Stimulated activated CD8-positive, alpha-beta memory T cell treated with anti-CD3 and anti-CD28 coated beads, Interleukin-15, amount 100 ng/mL, for 4 hours (primary cell): ENCODE data around the gene CNOT6.

Experiments used
- DNase-seq, 2 donors: peaks; one replicate each; pipeline ENCODE4 v3.0.0-alpha.2; 2020; ENCODE audit warnings: low read depth in 2 of 2

The CNOT6 gene

GRCh38 chr5:180568914-180569313 is 74.7 kb downstream of the CNOT6 start:
- no peak for DNase-seq

- DNase-seq: no peak
These were observed 81.4 kb downstream of the CNOT6 start for GRCh38 chr5:180575571-180575970.

- DNase-seq: no peak
These were observed 86.5 kb downstream of the CNOT6 start for GRCh38 chr5:180580681-180581080.

- DNase-seq: no peak
These were observed 89.6 kb downstream of the CNOT6 start for GRCh38 chr5:180583738-180584137.

GRCh38 chr5:180586204-180586603 is 92.0 kb downstream of the CNOT6 start:
- no peak for DNase-seq

- no peak for DNase-seq
These were observed 92.7 kb downstream of the CNOT6 start for GRCh38 chr5:180586870-180587269.

- DNase-seq: no peak
These were observed 95.8 kb downstream of the CNOT6 start for GRCh38 chr5:180589771-180590542.

GRCh38 chr5:180590543-180591310 is 96.5 kb downstream of the CNOT6 start:
- no peak for DNase-seq

GRCh38 chr5:180591311-180591887 is 97.2 kb downstream of the CNOT6 start, which contains the start of gene SCGB3A1:
SCGB3A1 (minus strand) TSS chr5:180591499; CDS start chr5:180591462, 37 bp downstream.
- no peak for DNase-seq

- DNase-seq: no peak
These were observed 98.0 kb downstream of the CNOT6 start for GRCh38 chr5:180592176-180592575.

GRCh38 chr5:180593446-180594206 is 99.4 kb downstream of the CNOT6 start:
- no peak for DNase-seq

- DNase-seq: no peak
These were observed 100.3 kb downstream of the CNOT6 start for GRCh38 chr5:180594311-180595045.

GRCh38 chr5:180595046-180595379 is 100.8 kb downstream of the CNOT6 start:
- no peak for DNase-seq

GRCh38 chr5:180595381-180596114 is 101.4 kb downstream of the CNOT6 start:
- no peak for DNase-seq

GRCh38 chr5:180596115-180596667 is 102.0 kb downstream of the CNOT6 start:
- DNase-seq: no peak

- no peak for DNase-seq
These were observed 102.6 kb downstream of the CNOT6 start for GRCh38 chr5:180596668-180597231.

GRCh38 chr5:180598316-180598701 is 104.1 kb downstream of the CNOT6 start:
- DNase-seq: no peak

GRCh38 chr5:180598797-180599589 is 104.8 kb downstream of the CNOT6 start:
- no peak for DNase-seq

GRCh38 chr5:180599590-180599914 is 105.4 kb downstream of the CNOT6 start:
- DNase-seq: no peak
